NCI-H2081 treated with DMSO at 0.1 percent for 48 hours (cell line): ENCODE results near the gene FXYD3.

Source experiments
- DNase-seq: peaks from one replicate; lab custom pipeline; 2025; lab: John Stamatoyannopoulos, UW

Gene FXYD3

GRCh38 chr19:35106291-35106583 is 9.4 kb upstream of the FXYD3 start:
- DNase-seq: no peak

DNA sequence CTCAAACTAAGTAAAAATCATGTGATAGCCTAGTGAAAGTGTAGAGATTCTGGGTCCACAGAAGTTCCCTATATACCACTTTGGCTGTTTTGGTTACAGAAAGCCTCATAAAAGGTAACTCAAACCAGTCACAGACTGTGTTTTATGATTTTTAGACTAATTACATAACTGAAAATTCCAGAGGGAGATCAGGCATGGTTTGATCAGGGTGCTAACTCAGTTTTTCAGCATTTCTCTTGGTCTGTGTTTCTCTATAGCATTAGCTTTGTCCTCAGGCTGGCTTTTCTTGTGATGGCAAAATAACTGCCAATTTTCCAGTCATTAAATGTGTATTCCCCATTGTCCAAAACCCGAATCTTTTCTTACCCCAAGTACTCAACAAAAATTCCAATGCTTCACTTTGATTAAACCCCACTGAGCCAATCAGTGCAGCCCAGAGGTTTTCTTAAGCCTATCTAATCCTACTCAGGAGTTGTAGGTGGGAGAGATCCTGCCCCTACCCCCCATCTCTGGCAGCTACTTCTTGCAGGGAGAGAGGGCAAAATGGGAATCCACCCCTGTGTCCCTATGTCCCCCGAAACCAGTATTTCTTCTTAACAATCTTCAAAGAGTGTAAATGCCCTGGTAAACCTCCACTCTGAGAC is 8.6 kb upstream of the FXYD3 start:
- DNase-seq: no peak

DNA sequence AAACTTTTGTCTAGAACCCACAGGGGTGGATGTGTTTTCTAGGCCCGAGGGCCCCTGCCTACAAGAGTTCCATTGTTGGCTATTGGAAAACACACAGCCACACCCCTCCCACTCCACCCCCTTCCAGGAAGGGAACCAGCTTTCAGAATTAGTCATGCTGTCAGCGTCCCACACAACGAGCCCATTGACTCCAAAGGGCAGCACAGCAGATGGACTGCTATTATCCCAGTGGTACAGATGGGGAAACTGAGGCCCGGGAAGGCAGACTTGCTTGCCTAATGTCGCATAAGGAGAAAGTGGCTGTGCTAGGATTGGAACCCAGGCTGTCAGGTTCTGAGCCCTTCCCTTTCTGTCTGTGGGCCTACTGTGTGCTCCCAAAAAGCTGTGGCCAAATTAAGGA is 8.1 kb upstream of the FXYD3 start:
- no peak for DNase-seq

DNA sequence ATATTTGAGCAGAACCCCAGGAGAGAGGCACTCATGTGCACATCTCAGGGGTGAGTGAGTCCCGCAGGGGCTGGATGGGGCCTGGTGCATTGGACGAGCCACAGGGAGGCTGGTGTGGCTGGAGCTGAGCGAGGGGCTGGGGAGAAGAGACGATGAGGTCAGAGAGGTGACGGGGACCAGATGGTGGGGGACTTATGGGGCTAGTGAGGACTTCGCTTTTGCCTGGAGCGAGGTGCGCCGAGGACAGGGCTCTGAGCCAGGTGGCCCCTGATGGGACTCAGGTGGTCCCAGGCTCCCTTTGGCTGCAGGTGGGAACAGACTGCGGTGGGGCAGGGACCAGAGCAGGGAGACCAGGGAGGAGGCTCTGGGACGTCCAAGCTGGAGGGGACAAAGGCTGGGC is 6.9 kb upstream of the FXYD3 start:
- DNase-seq: no peak

- DNase-seq: no peak
Observed at GRCh38 chr19:35109395-35110112, 6.1 kb upstream of the FXYD3 start.

DNA sequence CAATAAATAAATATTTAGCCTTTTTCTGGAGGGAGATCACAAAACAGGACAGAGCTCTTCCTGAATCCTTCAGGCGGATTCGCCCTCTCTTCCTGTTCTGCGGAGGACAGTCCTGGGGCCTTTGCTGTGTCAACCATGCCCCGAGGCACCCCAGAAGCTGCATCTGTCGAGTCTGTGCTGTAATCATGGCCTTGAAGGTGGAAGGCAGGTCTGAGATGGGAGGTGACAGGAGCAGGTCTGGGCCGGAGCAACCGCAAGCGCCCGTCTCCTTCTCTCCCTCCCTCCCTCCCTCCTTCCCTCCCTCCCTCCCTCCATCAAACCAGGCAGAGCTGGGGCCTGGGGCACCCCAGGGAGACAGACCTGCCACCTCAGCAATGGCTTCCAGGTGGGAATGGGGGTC is 4.6 kb upstream of the FXYD3 start:
- DNase-seq: no peak

DNA sequence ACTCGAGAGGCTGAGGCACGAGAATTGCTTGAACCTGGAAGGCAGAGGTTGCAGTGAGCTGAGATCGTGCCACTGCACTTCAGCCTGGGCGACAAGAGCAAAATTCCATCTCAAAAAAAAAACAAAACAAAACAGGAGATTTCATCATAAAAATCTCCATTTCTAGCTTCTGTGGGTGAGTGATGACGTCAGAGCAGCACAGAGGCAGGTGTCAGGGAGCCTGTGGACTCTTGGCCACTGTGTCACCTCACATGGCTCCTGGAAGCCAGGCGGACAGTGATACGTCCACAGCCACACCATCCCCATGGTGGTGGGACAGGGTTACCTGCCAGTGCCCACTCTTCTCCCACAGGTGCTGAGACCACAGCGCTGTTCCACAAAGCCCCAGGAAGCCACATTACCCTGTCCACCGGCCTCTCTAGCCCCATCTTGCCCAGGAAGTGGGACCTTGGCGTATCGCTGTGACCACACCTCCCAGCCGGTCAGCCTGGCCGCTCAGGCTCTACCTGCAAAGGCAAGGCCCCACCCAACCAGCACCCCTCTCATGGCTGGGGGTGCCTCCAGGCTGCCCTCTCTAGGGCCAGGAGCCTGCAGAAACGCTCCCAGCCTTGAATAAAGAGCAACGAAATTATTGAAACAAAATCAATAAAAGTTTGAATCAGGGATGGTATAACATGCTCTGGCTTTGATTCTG is 2.5 kb upstream of the FXYD3 start:
- no peak for DNase-seq

- no peak for DNase-seq
Observed at GRCh38 chr19:35114353-35115176, 1.1 kb upstream of the FXYD3 start.

DNA sequence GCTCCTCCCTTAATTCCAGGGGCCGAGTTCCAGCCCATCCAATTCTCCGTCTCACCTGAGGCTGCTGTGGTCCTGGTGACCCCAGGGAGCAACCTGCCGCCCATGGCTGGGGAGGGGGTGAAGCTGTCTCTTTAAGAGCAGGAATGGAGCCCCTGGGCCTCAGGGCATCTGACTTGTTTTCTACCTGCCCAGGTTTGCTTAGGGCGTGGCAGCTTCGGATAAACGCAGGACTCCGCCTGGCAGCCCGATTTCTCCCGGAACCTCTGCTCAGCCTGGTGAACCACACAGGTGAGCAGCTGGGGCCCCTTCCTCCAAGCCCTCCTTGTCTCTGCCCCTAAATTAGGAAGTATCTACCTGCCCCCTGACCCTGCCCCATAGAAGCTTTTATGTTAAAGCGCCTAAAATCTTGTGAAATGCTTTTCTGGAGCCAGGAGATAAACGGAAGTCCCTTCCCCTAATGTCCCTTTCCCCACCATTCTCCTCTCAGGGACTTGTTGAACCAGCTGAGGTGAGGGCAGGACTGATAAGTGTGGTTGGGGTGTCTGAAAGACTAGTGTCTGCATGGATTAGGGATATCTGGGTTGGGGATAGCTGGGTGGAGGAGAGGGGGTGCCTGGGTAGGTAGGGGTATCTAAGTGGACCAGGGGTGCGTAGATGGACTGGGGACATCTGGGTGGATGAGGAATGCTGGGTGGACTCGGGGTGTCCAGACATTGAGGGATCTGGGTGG is 614 bp downstream of the FXYD3 start:
- no peak for DNase-seq

- DNase-seq: no peak
Observed at GRCh38 chr19:35117116-35117515, 1.5 kb downstream of the FXYD3 start.

GRCh38 chr19:35117799-35118198 is 2.2 kb downstream of the FXYD3 start:
- no peak for DNase-seq

DNA sequence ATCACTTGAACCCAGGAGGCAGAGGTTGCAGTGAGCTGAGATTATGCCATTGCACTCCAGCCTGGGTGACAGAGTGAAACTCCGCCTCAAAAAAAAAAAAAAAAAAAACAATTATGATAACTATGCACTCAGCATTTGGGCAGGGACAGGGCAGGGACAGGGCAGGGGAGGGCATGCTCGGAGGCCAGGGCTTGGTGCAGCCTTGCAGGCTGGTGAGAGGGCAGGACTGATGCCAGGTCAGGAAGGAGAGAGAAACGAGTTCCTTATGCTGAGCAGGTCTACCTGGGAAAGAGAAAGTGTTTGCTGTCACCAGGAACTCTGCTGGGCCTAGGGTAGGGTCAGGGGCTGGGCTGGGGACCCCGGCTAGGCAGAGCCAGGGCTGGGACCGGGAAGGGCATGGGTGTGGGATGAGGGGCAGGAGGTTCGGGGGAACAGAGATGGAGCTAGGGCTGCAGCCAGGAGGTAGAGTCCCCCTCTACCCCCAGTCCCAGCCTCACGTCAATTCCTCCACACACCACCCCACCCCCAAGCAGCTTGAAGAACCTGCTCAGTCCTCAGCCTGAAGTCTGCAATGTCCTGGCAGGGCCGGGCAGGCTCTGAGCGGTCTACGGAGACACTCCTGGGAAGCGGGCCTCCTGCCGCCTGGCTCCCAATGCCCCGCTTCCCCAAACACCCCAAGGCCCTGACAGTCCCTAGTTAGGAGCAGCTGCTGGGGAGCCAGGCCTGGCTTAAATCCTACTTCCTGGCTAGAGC is 2.8 kb downstream of the FXYD3 start:
- DNase-seq: no peak

DNA sequence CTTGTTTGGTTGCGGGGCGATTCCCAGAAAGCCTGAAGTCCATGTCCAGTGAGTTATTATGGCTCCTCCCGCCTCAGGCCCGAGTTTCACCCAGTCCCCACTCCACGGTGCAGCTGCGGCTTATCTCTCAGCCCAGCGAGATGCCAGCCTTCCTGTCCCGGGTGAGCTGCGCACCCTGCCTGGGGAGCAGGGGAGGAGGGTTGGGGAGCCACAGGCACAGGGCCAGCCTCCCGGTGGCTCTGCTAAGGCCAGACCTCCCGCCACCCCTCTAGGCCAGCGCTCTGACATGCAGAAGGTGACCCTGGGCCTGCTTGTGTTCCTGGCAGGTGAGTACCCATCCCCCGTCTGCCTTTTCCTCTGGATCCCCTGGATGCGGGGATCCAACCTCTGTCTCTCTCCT is 3.5 kb downstream of the FXYD3 start:
- DNase-seq: no peak

DNA sequence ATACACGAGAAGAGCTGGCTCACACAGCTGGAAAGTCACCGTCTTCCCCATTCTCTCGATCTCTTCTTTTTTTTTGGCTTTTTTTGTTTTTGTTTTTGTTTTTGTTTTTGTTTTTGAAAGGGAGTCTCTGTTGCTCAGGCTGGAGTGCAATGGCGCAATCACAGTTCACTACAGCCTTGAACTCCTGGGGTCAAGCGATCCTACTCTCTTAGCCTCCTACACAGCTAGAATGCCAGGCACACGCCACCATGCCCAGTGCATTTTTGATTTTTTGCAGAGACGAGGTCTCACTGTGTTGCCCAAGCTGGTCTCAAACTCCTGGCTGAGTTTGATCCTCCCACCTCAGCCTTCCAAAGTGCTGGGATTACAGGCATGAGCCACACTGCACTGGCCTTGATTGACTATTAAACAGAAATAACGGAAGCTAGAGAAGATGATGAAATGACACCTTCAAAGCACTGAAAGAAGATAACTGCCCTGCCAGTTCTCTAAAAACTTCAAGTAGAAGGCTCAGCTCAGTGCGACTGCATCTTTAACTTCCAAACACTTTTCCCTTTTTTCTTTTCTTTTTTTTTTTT is 4.0 kb downstream of the FXYD3 start:
- DNase-seq: no peak

GRCh38 chr19:35120492-35120891 is 4.9 kb downstream of the FXYD3 start:
- DNase-seq: no peak

DNA sequence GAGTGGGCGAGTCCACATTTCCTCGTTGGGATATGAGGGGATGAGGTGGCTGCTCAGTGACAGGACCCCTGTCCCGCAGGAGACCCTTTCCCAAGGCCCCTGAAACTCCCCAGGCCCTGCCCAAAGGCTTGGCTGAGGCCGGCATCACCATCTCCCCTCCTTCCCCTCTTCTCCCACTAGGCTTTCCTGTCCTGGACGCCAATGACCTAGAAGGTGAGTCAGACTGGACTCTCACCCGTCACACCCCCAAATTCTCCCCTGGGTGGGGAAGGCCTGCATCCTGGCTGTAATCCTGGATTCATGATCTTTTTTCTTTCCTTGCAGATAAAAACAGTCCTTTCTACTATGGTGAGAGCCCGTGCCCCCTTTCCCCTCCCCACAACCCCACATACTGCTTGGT is 5.3 kb downstream of the FXYD3 start:
- DNase-seq: no peak

- no peak for DNase-seq
Observed at GRCh38 chr19:35122687-35123551, 7.3 kb downstream of the FXYD3 start.

- no peak for DNase-seq
Observed at GRCh38 chr19:35123573-35123972, 8.0 kb downstream of the FXYD3 start.

GRCh38 chr19:35124098-35125060 is 8.8 kb downstream of the FXYD3 start:
- no peak for DNase-seq
